Right lobe of liver (tissue), 4 donors: Measurements from ENCODE around the gene PSD4.

Experiments used
- POLR2A ChIP-seq: fragments of 450-650 bp; IDR thresholded peaks from one replicate; pipeline ENCODE4 v1.6.1; 2017; ENCODE audit warnings: antibody characterized with exemption, mild to moderate bottlenecking
- TF ChIP-seq, protein P1 (sequence below), 4 donors: fragments of 200-600 bp in 3 of 4; fragments of 450-650 bp in 1 of 4; IDR thresholded peaks; one replicate each; pipeline versions ENCODE4 v1.5.1 to v1.8.0; 2016 to 2022; ENCODE audit warnings: antibody characterized with exemption in 4 of 4, mild to moderate bottlenecking in 2 of 4
- donor health status: DM: no; HTN: no; CAD: no.
- donor health status: DM: no; HTN: no; CAD: no.
- donor health status: DM: no; HTN: yes; CAD: no.

DNA sequence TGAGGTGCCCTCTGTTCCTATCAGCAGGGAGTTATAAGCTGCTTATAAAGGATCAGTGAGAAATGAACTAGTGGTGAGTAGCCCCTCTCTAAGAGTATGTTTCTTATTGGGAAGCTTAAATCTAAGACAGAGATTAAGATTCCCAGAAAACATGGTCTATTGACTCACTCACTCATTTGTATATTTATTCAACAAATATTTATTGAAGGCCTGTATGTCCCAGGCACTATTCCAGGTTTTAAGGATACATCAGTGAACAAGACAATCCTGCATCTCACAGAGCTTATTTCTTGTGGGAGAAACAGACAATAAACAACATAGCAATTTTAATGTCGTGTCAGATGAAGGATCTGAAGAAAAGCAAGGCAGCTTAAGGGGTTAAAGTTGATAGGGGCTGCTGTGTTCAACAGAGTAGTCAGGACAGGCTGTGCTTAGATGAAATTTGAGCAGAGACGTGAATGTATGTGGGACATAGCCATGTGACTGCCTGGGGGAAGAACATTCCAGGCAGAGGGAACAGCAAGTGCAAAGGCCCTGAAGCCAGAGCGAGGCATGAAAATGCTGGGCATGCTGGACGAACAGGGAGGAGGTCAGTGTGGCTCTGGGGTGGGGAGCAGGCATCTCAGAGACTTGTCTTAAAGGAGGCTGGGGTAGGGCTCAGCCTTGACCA lies 14.8 kb upstream of the PSD4 start:
- TF ChIP-seq, protein P1, sequence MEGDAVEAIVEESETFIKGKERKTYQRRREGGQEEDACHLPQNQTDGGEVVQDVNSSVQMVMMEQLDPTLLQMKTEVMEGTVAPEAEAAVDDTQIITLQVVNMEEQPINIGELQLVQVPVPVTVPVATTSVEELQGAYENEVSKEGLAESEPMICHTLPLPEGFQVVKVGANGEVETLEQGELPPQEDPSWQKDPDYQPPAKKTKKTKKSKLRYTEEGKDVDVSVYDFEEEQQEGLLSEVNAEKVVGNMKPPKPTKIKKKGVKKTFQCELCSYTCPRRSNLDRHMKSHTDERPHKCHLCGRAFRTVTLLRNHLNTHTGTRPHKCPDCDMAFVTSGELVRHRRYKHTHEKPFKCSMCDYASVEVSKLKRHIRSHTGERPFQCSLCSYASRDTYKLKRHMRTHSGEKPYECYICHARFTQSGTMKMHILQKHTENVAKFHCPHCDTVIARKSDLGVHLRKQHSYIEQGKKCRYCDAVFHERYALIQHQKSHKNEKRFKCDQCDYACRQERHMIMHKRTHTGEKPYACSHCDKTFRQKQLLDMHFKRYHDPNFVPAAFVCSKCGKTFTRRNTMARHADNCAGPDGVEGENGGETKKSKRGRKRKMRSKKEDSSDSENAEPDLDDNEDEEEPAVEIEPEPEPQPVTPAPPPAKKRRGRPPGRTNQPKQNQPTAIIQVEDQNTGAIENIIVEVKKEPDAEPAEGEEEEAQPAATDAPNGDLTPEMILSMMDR (IDR thresholded peaks at IDR 0.05) = no peak
- TF ChIP-seq POLR2A = no peak
